Measurements from ENCODE around the gene KCNIP2. TPM values are rescaled to one million over a fixed set of nuclear protein-coding genes. Genes with fewer than 3 reads are reported as not detected.

KCNIP2 gene
- total RNA-seq, 1 experiment from 2014 or later = 8.5 TPM

DNA sequence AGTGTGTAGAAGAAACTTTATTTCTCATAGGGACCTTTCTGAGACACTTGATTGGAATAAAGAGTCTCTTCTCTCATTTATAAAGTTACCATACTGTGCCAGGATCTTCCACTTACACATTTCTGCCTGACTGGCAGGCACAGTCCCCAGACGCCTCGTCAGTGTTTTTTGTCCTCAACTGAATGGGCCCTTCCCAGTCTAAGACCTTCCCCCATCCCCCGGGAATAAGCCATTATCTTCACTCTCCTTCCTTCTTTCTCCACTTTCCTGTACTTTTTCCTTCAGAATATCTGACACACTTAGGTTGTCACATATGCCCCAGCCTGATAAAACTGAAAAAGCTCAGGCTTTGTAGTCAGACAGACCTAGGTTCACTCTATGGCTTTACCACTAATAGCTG is 35.3 kb upstream of the KCNIP2 start:
- DNase-seq (ENCODE audit: low read depth, low spot score) (no peak), ATAC-seq (no peak)
- Histone ChIP-seq H3K79me2 (ENCODE audit: insufficient read depth, low read length) (no peaks in the 10 kb centered on the region), H2AFZ (ENCODE audit: low read depth, low read length, poor library complexity, severe bottlenecking) (no peak overlapping the region), H3K9ac (ENCODE audit: low read length) (no peak overlapping the region), H3K9me3 (ENCODE audit: control insufficient read depth in 1 of 2, insufficient read depth in 1 of 2, low read depth in 1 of 2, low read length in 2 of 2) (no peaks in the 10 kb centered on the region), H3K4me1 (ENCODE audit: control insufficient read depth in 1 of 2, insufficient read depth in 2 of 2, low read length in 2 of 2) (peaks cover 0 to 9% of the 10 kb centered on the region in 2 experiments; a peak in 2 of 4 replicates), H3K4me2 (ENCODE audit: low read length) (no peak overlapping the region), H3K27me3 (ENCODE audit: insufficient read depth, low read length) (no peaks in the 10 kb centered on the region), H3K9me2 (ENCODE audit: insufficient read depth) (no peaks in the 10 kb centered on the region), H4K20me1 (ENCODE audit: insufficient read depth) (no peaks in the 10 kb centered on the region), H3K36me3 (ENCODE audit: control insufficient read depth in 1 of 2, insufficient read depth in 2 of 2, low read length in 2 of 2) (no peaks in the 10 kb centered on the region), H3K4me3 (replicated peaks in 1 of 2; ENCODE audit: low read depth in 1 of 2, low read length in 2 of 2) (no peak overlapping the region), H3K27ac (ENCODE audit: low read depth, low read length) (no peak overlapping the region)
- RAD21 ChIA-PET (ENCODE audit: low non-redundant PET in 1 of 2, low total read pairs in 2 of 2, uncharacterized antibody in 2 of 2, unreplicated experiment in 2 of 2) = no interaction called here
- POLR2A ChIA-PET = no interaction called here
- no TSS peak for BruUV-seq (replicated peaks)
- CTCF ChIA-PET = interaction anchor here (1.0 to 1.6 kb wide), 3 partner anchors 9 to 38 kb away, joined by 3 to 15 read pairs (median 6); no protein-coding TSS in a partner anchor
- intact Hi-C loops (cut with micrococcal nuclease) = no loop called here
- no peak for TF ChIP-seq RAD21 (IDR thresholded peaks at IDR 0.05; ENCODE audit: low read depth)
- TF ChIP-seq ZFX (IDR thresholded peaks at IDR 0.05) = no peak
- TF ChIP-seq YY1 (IDR thresholded peaks at IDR 0.05; ENCODE audit: extremely low read depth, insufficient replicate concordance, low read depth, low read length) = no peak
- TF ChIP-seq POLR2AphosphoS5 (IDR thresholded peaks at IDR 0.05; ENCODE audit: low read depth, low read length) = no peak
- TF ChIP-seq CEBPB (IDR thresholded peaks at IDR 0.05; ENCODE audit: low read depth) = no peak
- TF ChIP-seq JUND (IDR thresholded peaks at IDR 0.05) = no peak
- TF ChIP-seq POLR2A (IDR thresholded peaks at IDR 0.05; ENCODE audit: borderline replicate concordance, extremely low read depth, insufficient read depth, insufficient read length) = no peak

DNA sequence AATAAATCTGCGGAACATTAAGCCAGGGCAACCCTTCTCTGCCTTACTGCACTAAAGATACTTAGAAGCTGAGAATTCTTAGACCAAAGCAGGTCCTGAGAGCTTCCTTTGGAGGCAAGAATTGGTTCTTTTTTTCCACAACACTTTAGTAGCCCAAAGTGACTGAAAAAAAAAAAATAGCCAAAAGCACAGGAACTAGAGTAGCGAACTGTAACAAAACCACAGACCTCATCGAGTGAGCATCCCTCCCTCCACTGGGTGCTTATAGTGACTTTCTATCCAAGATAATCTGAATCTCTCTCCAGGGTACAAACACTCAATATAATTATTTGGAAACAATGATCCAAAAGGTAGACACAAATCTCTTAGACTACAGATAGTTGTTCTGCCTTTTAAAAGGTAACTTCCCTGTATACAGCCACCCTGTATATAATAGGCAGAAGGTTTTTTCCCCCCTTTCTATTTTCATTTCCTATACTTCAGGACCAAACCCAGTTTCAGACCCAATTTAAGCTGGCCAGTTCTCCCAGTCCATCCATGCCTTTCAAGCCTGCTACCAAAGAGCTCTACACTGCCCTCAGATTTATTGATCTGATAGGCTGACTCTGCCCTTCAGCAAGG is 31.6 kb upstream of the KCNIP2 start:
- BruUV-seq (replicated peaks) = no TSS peak
- POLR2A ChIA-PET = no interaction called here
- TF ChIP-seq YY1 (IDR thresholded peaks at IDR 0.05; ENCODE audit: extremely low read depth, insufficient replicate concordance, low read depth, low read length) = no peak
- TF ChIP-seq CBX3 (IDR thresholded peaks at IDR 0.05; ENCODE audit: low read depth) = no peak
- TF ChIP-seq, protein P1, sequence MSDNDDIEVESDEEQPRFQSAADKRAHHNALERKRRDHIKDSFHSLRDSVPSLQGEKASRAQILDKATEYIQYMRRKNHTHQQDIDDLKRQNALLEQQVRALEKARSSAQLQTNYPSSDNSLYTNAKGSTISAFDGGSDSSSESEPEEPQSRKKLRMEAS (IDR thresholded peaks at IDR 0.05) = no peak
- no peak for TF ChIP-seq SRF (IDR thresholded peaks at IDR 0.05; ENCODE audit: low read depth)
- no peak for TF ChIP-seq POLR2AphosphoS5 (IDR thresholded peaks at IDR 0.05; ENCODE audit: low read depth, low read length)
- no peak for TF ChIP-seq POLR2A (IDR thresholded peaks at IDR 0.05; ENCODE audit: borderline replicate concordance, extremely low read depth, insufficient read depth, insufficient read length)
- no peak for TF ChIP-seq FOSL1 (IDR thresholded peaks at IDR 0.05; ENCODE audit: low read depth)
- TF ChIP-seq RAD21 (IDR thresholded peaks at IDR 0.05; ENCODE audit: low read depth) = no peak
- TF ChIP-seq, protein P2, sequence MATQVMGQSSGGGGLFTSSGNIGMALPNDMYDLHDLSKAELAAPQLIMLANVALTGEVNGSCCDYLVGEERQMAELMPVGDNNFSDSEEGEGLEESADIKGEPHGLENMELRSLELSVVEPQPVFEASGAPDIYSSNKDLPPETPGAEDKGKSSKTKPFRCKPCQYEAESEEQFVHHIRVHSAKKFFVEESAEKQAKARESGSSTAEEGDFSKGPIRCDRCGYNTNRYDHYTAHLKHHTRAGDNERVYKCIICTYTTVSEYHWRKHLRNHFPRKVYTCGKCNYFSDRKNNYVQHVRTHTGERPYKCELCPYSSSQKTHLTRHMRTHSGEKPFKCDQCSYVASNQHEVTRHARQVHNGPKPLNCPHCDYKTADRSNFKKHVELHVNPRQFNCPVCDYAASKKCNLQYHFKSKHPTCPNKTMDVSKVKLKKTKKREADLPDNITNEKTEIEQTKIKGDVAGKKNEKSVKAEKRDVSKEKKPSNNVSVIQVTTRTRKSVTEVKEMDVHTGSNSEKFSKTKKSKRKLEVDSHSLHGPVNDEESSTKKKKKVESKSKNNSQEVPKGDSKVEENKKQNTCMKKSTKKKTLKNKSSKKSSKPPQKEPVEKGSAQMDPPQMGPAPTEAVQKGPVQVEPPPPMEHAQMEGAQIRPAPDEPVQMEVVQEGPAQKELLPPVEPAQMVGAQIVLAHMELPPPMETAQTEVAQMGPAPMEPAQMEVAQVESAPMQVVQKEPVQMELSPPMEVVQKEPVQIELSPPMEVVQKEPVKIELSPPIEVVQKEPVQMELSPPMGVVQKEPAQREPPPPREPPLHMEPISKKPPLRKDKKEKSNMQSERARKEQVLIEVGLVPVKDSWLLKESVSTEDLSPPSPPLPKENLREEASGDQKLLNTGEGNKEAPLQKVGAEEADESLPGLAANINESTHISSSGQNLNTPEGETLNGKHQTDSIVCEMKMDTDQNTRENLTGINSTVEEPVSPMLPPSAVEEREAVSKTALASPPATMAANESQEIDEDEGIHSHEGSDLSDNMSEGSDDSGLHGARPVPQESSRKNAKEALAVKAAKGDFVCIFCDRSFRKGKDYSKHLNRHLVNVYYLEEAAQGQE (IDR thresholded peaks at IDR 0.05; ENCODE audit: low read depth) = no peak
- TF ChIP-seq ELF1 (IDR thresholded peaks at IDR 0.05; ENCODE audit: borderline replicate concordance, low read depth) = no peak
- no peak for TF ChIP-seq SP1 (IDR thresholded peaks at IDR 0.05; ENCODE audit: low read depth)
- TF ChIP-seq JUND (IDR thresholded peaks at IDR 0.05) = no peak
- no peak for TF ChIP-seq ZNF274 (IDR thresholded peaks at IDR 0.05; ENCODE audit: low read depth, low read length)

More for the DNA sequence above, 31.6 kb upstream of the KCNIP2 start:
- H3K27ac ChIP-seq (ENCODE audit: low read depth, low read length) = no peak overlapping the region
- RAD21 ChIA-PET (ENCODE audit: low non-redundant PET in 1 of 2, low total read pairs in 2 of 2, uncharacterized antibody in 2 of 2, unreplicated experiment in 2 of 2) = no interaction called here
- H3K79me2 ChIP-seq (ENCODE audit: insufficient read depth, low read length) = no peaks in the 10 kb centered on the region
- H3K36me3 ChIP-seq (ENCODE audit: control insufficient read depth in 1 of 2, insufficient read depth in 2 of 2, low read length in 2 of 2) = no peaks in the 10 kb centered on the region
- no peak for DNase-seq (ENCODE audit: low read depth, low spot score)
- CTCF ChIA-PET = interaction anchor here (1.0 to 1.3 kb wide), 3 partner anchors 15 to 135 kb away, joined by 3 to 4 read pairs (median 4); no protein-coding TSS in a partner anchor
- no peak for ATAC-seq
- no peak overlapping the region for H2AFZ ChIP-seq (ENCODE audit: low read depth, low read length, poor library complexity, severe bottlenecking)
- no peak overlapping the region for H3K4me2 ChIP-seq (ENCODE audit: low read length)
- H3K9ac ChIP-seq (ENCODE audit: low read length) = no peak overlapping the region
- intact Hi-C loops (cut with micrococcal nuclease) = no loop called here
- H3K27me3 ChIP-seq (ENCODE audit: insufficient read depth, low read length) = no peaks in the 10 kb centered on the region
- no peaks in the 10 kb centered on the region for H4K20me1 ChIP-seq (ENCODE audit: insufficient read depth)
- H3K4me1 ChIP-seq (ENCODE audit: control insufficient read depth in 1 of 2, insufficient read depth in 2 of 2, low read length in 2 of 2) = peaks cover 0 to 9% of the 10 kb centered on the region in 2 experiments; a peak in 2 of 4 replicates
- H3K4me3 ChIP-seq (replicated peaks in 1 of 2; ENCODE audit: low read depth in 1 of 2, low read length in 2 of 2) = no peak overlapping the region
- no peaks in the 10 kb centered on the region for H3K9me2 ChIP-seq (ENCODE audit: insufficient read depth)
- H3K9me3 ChIP-seq (ENCODE audit: control insufficient read depth in 1 of 2, insufficient read depth in 1 of 2, low read depth in 1 of 2, low read length in 2 of 2) = no peaks in the 10 kb centered on the region

Measured in HCT116 (cell line).